Measurements from ENCODE around the gene SYNPO2.

Gene SYNPO2

GRCh38 chr4:118846979-118847378 lies 41.7 kb upstream of the SYNPO2 start:
- in situ Hi-C loops (cut with HindIII; ENCODE audit: low pct_ligation_motif_present, low sequenced_read_pairs): no loop called here
- no peaks in the 10 kb centered on the region for H3K27me3 ChIP-seq (replicated peaks)
- no peak for DNase-seq

GRCh38 chr4:118848242-118848641 lies 40.4 kb upstream of the SYNPO2 start:
- H3K27me3 ChIP-seq (replicated peaks): no peaks in the 10 kb centered on the region

More at GRCh38 chr4:118846979-118847378, 41.7 kb upstream of the SYNPO2 start:
- Histone ChIP-seq H3K4me3 (ENCODE audit: low read depth, low read length) (no peak overlapping the region), H3K27ac (no peak overlapping the region), H3K36me3 (replicated peaks) (no peaks in the 10 kb centered on the region)
- TF ChIP-seq, protein P1, sequence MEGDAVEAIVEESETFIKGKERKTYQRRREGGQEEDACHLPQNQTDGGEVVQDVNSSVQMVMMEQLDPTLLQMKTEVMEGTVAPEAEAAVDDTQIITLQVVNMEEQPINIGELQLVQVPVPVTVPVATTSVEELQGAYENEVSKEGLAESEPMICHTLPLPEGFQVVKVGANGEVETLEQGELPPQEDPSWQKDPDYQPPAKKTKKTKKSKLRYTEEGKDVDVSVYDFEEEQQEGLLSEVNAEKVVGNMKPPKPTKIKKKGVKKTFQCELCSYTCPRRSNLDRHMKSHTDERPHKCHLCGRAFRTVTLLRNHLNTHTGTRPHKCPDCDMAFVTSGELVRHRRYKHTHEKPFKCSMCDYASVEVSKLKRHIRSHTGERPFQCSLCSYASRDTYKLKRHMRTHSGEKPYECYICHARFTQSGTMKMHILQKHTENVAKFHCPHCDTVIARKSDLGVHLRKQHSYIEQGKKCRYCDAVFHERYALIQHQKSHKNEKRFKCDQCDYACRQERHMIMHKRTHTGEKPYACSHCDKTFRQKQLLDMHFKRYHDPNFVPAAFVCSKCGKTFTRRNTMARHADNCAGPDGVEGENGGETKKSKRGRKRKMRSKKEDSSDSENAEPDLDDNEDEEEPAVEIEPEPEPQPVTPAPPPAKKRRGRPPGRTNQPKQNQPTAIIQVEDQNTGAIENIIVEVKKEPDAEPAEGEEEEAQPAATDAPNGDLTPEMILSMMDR (IDR thresholded peaks at IDR 0.05; ENCODE audit: low read depth, low read length, missing control alignments): no peak

DNA sequence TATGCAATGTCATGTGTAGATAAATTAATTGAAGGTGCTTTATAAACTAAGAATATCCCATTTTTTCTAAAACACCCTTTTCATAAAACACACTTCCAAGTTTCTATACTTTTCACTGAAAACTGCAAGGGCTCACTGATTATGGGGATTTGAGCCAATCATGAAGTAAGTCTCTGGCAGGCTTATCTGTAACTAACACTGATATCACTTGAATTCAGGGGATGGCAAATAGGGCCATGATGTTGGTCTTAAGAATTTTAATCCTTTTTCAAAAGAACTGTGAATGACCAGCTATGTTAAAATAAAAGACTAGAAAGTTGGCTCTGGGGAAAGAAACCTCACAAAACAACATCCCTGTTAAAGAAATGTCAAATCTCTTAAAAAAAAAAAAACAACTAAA lies 39.8 kb upstream of the SYNPO2 start:
- TF ChIP-seq, protein P1 (IDR thresholded peaks at IDR 0.05; ENCODE audit: low read depth, low read length, missing control alignments): no peak
- H3K4me3 ChIP-seq (ENCODE audit: low read depth, low read length): no peak overlapping the region

More at GRCh38 chr4:118848242-118848641, 40.4 kb upstream of the SYNPO2 start:
- Histone ChIP-seq H3K36me3 (replicated peaks) (no peaks in the 10 kb centered on the region), H3K27ac (no peak overlapping the region), H3K4me3 (ENCODE audit: low read depth, low read length) (no peak overlapping the region)
- no peak for DNase-seq
- TF ChIP-seq, protein P1 (IDR thresholded peaks at IDR 0.05; ENCODE audit: low read depth, low read length, missing control alignments): no peak
- in situ Hi-C loops (cut with HindIII; ENCODE audit: low pct_ligation_motif_present, low sequenced_read_pairs): no loop called here

GRCh38 chr4:118849867-118850487 lies 38.7 kb upstream of the SYNPO2 start:
- Histone ChIP-seq H3K36me3 (replicated peaks) (no peaks in the 10 kb centered on the region), H3K27ac (no peak overlapping the region), H3K4me3 (ENCODE audit: low read depth, low read length) (no peak overlapping the region), H3K27me3 (replicated peaks) (no peaks in the 10 kb centered on the region)
- DNase-seq: no peak
- TF ChIP-seq, protein P1 (IDR thresholded peaks at IDR 0.05; ENCODE audit: low read depth, low read length, missing control alignments): no peak
- in situ Hi-C loops (cut with HindIII; ENCODE audit: low pct_ligation_motif_present, low sequenced_read_pairs): no loop called here

More for the DNA sequence above, 39.8 kb upstream of the SYNPO2 start:
- H3K36me3 ChIP-seq (replicated peaks): no peaks in the 10 kb centered on the region
- H3K27ac ChIP-seq: no peak overlapping the region
- in situ Hi-C loops (cut with HindIII; ENCODE audit: low pct_ligation_motif_present, low sequenced_read_pairs): no loop called here
- H3K27me3 ChIP-seq (replicated peaks): no peaks in the 10 kb centered on the region
- DNase-seq: no peak

DNA sequence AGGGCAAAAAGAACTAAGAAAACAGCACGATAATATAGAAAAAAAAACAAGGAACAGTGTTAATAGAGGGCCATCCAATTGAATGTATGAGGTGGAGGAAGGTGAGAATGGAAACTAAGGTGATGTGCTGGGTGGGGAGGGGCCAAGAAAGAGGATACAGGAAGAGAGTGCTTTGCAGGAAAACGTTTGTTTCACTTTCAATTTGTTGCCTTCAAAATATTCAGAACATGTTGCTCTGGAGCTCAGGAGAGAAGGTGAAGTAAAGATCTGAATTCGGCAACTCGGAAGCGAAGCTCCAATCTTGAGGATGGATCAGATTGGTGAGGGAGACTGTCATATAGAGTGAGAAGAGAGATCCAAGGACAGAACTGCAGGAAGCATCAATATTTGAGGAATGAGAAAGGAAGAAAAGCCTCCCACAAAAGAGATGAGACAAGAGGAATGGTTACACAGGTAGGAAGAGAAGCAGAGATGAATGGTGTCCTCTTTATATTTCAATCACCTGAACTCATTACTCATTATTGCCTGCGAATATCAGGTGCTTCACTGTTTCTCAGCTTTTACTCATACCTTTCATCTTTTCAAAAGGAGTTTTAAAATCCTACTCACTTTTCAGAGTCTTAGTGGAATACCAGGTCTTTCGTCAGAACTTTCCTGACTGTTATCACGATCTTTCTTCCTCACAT lies 38.0 kb upstream of the SYNPO2 start:
- Histone ChIP-seq H3K27me3 (replicated peaks) (no peaks in the 10 kb centered on the region), H3K4me3 (ENCODE audit: low read depth, low read length) (peak overlapping the region; percentile 38), H3K27ac (no peak overlapping the region), H3K36me3 (replicated peaks) (no peaks in the 10 kb centered on the region)
- in situ Hi-C loops (cut with HindIII; ENCODE audit: low pct_ligation_motif_present, low sequenced_read_pairs): no loop called here
- TF ChIP-seq, protein P1 (IDR thresholded peaks at IDR 0.05; ENCODE audit: low read depth, low read length, missing control alignments): no peak
- no peak for DNase-seq
